ENCODE data around the gene POMGNT2.

GRCh38 chr3:43123895-43124294 is 18.0 kb upstream of the POMGNT2 start:
- no peak for TF ChIP-seq POLR2A (IDR thresholded peaks at IDR 0.05; ENCODE audit: low read length)
- TF ChIP-seq GATA1 (IDR thresholded peaks at IDR 0.05; ENCODE audit: low read depth, low read length), result no peak

Measured in erythroblast (primary cell).